Glutamatergic neuron (in vitro differentiated cells): Measurements from ENCODE around the gene BCO2. TPM values are rescaled to one million over a fixed set of nuclear protein-coding genes. Genes with fewer than 3 reads are reported as not detected.
"Not testable (repeated sequence)": the region's sequence is repeated elsewhere in the genome, so short reads cannot be mapped to it uniquely, and the experiment has no call there.

ENCODE experiments used
- DNase-seq: peaks from one replicate; pipeline ENCODE4 v3.0.0; 2022
- H3K27ac Mint-ChIP-seq: one replicate; pipeline ENCODE4 v1.8.0; 2020; ENCODE audit warnings: mild to moderate bottlenecking, mixed read lengths, inconsistent platforms; ENCODE audit not compliant: unreplicated experiment
- H3K27me3 Mint-ChIP-seq: one replicate; pipeline ENCODE4 v1.8.0; 2020; ENCODE audit warnings: mild to moderate bottlenecking, moderate library complexity, mixed read lengths, inconsistent platforms; ENCODE audit not compliant: unreplicated experiment
- H3K36me3 Mint-ChIP-seq: one replicate; pipeline ENCODE4 v1.8.0; 2020; ENCODE audit warnings: mild to moderate bottlenecking, mixed read lengths, inconsistent platforms; ENCODE audit not compliant: unreplicated experiment
- H3K4me1 Mint-ChIP-seq: one replicate; pipeline ENCODE4 v1.8.0; 2020; ENCODE audit warnings: mild to moderate bottlenecking, low read depth, mixed read lengths, inconsistent platforms; ENCODE audit not compliant: unreplicated experiment
- H3K4me3 Mint-ChIP-seq: one replicate; pipeline ENCODE4 v1.8.0; 2020; ENCODE audit warnings: mild to moderate bottlenecking, mixed read lengths, inconsistent platforms; ENCODE audit not compliant: unreplicated experiment
- H3K9me3 Mint-ChIP-seq: one replicate; pipeline ENCODE4 v1.8.0; 2020; ENCODE audit warnings: mild to moderate bottlenecking, moderate library complexity, mixed read lengths, inconsistent platforms; ENCODE audit not compliant: unreplicated experiment
- CTCF ChIP-seq: fragments of 200-600 bp; sonication (generic); IDR thresholded peaks from one replicate; pipeline ENCODE4 v1.5.0; 2021; ENCODE audit not compliant: partially characterized antibody, unreplicated experiment
- total RNA-seq: library from RNA; stranded (reverse); fragmentation: NEBNext Ultra II Directional; extraction: Animal tissue kit (Norgen Biotek cat#: 25700); gene quantifications from one replicate; pipeline ENCODE4 v1.2.1, GENCODE V29; 2021; ENCODE audit not compliant: unreplicated experiment

BCO2 gene
- total RNA-seq, 1 donor from 2014 or later = 2.6 TPM

GRCh38 chr11:112195951-112196351 lies 20.6 kb downstream of the BCO2 start:
- DNase-seq = no peak
- no peak for TF ChIP-seq CTCF
- no peaks in the 10 kb centered on the region for H3K4me1 Mint-ChIP-seq
- peaks cover 4% of the 10 kb centered on the region for H3K36me3 Mint-ChIP-seq
- no peak overlapping the region for H3K27ac Mint-ChIP-seq
- H3K27me3 Mint-ChIP-seq = peaks cover 2% of the 10 kb centered on the region
- no peak overlapping the region for H3K4me3 Mint-ChIP-seq
- H3K9me3 Mint-ChIP-seq = peaks cover 2% of the 10 kb centered on the region

GRCh38 chr11:112196519-112197087 lies 21.3 kb downstream of the BCO2 start:
- no peak overlapping the region for H3K27ac Mint-ChIP-seq
- H3K36me3 Mint-ChIP-seq = peaks cover 4% of the 10 kb centered on the region
- peaks cover 2% of the 10 kb centered on the region for H3K27me3 Mint-ChIP-seq
- peaks cover 2% of the 10 kb centered on the region for H3K9me3 Mint-ChIP-seq
- H3K4me3 Mint-ChIP-seq = no peak overlapping the region
- no peak for TF ChIP-seq CTCF
- DNase-seq = no peak
- no peaks in the 10 kb centered on the region for H3K4me1 Mint-ChIP-seq

- not testable (repeated sequence) for H3K36me3 Mint-ChIP-seq, H3K27me3 Mint-ChIP-seq, H3K9me3 Mint-ChIP-seq, H3K4me1 Mint-ChIP-seq, DNase-seq, H3K27ac Mint-ChIP-seq, H3K4me3 Mint-ChIP-seq
These were observed 23.8 kb downstream of the BCO2 start for GRCh38 chr11:112199101-112199500.

- TF ChIP-seq CTCF = no peak
- Mint-ChIP-seq H3K4me3 (no peak overlapping the region), H3K36me3 (peaks cover 4% of the 10 kb centered on the region), H3K9me3 (peaks cover 2% of the 10 kb centered on the region), H3K27ac (no peak overlapping the region), H3K27me3 (peaks cover 2% of the 10 kb centered on the region), H3K4me1 (no peaks in the 10 kb centered on the region)
- no peak for DNase-seq
These were observed 24.9 kb downstream of the BCO2 start for GRCh38 chr11:112200252-112200651.

- H3K4me1 Mint-ChIP-seq = no peaks in the 10 kb centered on the region
- H3K27ac Mint-ChIP-seq = no peak overlapping the region
- H3K27me3 Mint-ChIP-seq = peaks cover 3% of the 10 kb centered on the region
- no peak for DNase-seq
- peaks cover 5% of the 10 kb centered on the region for H3K36me3 Mint-ChIP-seq
- no peaks in the 10 kb centered on the region for H3K9me3 Mint-ChIP-seq
- no peak for TF ChIP-seq CTCF
- H3K4me3 Mint-ChIP-seq = no peak overlapping the region
These were observed 30.8 kb downstream of the BCO2 start for GRCh38 chr11:112206071-112206470.

- H3K9me3 Mint-ChIP-seq = no peaks in the 10 kb centered on the region
- peaks cover 3% of the 10 kb centered on the region for H3K27me3 Mint-ChIP-seq
- no peak for DNase-seq
- peaks cover 5% of the 10 kb centered on the region for H3K36me3 Mint-ChIP-seq
- H3K27ac Mint-ChIP-seq = no peak overlapping the region
- H3K4me1 Mint-ChIP-seq = no peaks in the 10 kb centered on the region
- no peak for TF ChIP-seq CTCF
- no peak overlapping the region for H3K4me3 Mint-ChIP-seq
These were observed 35.6 kb downstream of the BCO2 start for GRCh38 chr11:112210890-112211289.
